Endothelial cell of umbilical vein (primary cell): ENCODE results near the gene ASB2. TPM values are rescaled to one million over a fixed set of nuclear protein-coding genes. Genes with fewer than 3 reads are reported as not detected.
A peak's percentile ranks its signal among the peaks of the same experiment; 100 is the strongest.

ENCODE experiments used
- BruUV-seq: library from RNA; stranded (reverse); fragments of 400-500 nt; replicated peaks from 2 replicates; lab custom pipeline; 2021; lab: Mats Ljungman, UMichigan
- CTCF ChIA-PET: fragments of 300-600, 350-600 bp; sonication (Branson Sonifier 250); formaldehyde crosslinking; loops from one replicate; lab custom pipeline; 2021; ENCODE audit warnings: antibody characterized with exemption, inconsistent platforms; lab: Charles Lee
- POLR2A ChIA-PET: fragments of 300-600, 350-600 bp; sonication (Branson Sonifier 250); formaldehyde crosslinking; loops from one replicate; lab custom pipeline; 2021; ENCODE audit warnings: antibody characterized with exemption, inconsistent platforms; lab: Charles Lee
- DNase-seq: peaks from one replicate; pipeline ENCODE4 v3.0.0-alpha.2; 2011; ENCODE audit warnings: low read depth, low spot score
- FAIRE-seq: peaks from 2 replicates; lab custom pipeline; 2011; peaks lifted over from hg19 to GRCh38; lab: Jason Lieb, UNC
- H2AFZ ChIP-seq: 2 replicates; pipeline ENCODE4 v1.6.0; 2012; ENCODE audit warnings: low read depth, low read length, control low read depth, inconsistent platforms
- H3K27ac ChIP-seq: 2 replicates; pipeline ENCODE4 v1.5.1; 2011; ENCODE audit warnings: low read depth, mild to moderate bottlenecking, control low read depth, low read length, moderate library complexity; ENCODE audit not compliant: insufficient read depth
- H3K27me3 ChIP-seq, 2 experiments: 2 replicates each; pipeline versions ENCODE4 v1.6.0 to v1.6.1; 2011; ENCODE audit warnings: low read length in 2 of 2, mixed read lengths in 1 of 2; ENCODE audit not compliant: control insufficient read depth in 2 of 2, insufficient read depth in 2 of 2
- H3K36me3 ChIP-seq, 2 experiments: 2 replicates in 1 of 2; 3 replicates in 1 of 2; pipeline ENCODE4 v1.5.1; 2011; ENCODE audit warnings: low read length in 2 of 2, mild to moderate bottlenecking in 1 of 2, moderate library complexity in 1 of 2; ENCODE audit not compliant: control insufficient read depth in 2 of 2, insufficient read depth in 2 of 2; ENCODE audit errors: extremely low read depth in 1 of 2
- H3K4me1 ChIP-seq: 3 replicates; pipeline ENCODE4 v1.5.1; 2011; ENCODE audit warnings: mild to moderate bottlenecking, low read length; ENCODE audit not compliant: control insufficient read depth, insufficient read depth; ENCODE audit errors: extremely low read depth
- H3K4me2 ChIP-seq: 2 replicates; pipeline ENCODE4 v1.6.1; 2011; ENCODE audit warnings: low read length, control low read depth, mixed read lengths; ENCODE audit not compliant: insufficient read depth
- H3K4me3 ChIP-seq, 3 experiments: fragments of 200-600 bp in 1 of 3; sonication (generic), shearing (Covaris generic) in 1 of 3; replicated peaks in 1 of 3; 2 replicates each; pipeline ENCODE4 v1.5.1; 2011 to 2016; ENCODE audit warnings: control low read depth in 3 of 3, low read length in 3 of 3, mild to moderate bottlenecking in 2 of 3, inconsistent platforms in 1 of 3, low read depth in 1 of 3, moderate library complexity in 1 of 3; ENCODE audit not compliant: insufficient read depth in 1 of 3
- H3K79me2 ChIP-seq: 2 replicates; pipeline ENCODE4 v1.6.0; 2012; ENCODE audit warnings: low read length, inconsistent platforms; ENCODE audit not compliant: control insufficient read depth, insufficient read depth
- H3K9ac ChIP-seq: replicated peaks from 2 replicates; pipeline ENCODE3; 2011; ENCODE audit warnings: low read length, control low read depth; ENCODE audit not compliant: insufficient read depth; ENCODE audit errors: extremely low read depth
- H3K9me1 ChIP-seq: replicated peaks from 3 replicates; pipeline ENCODE4 v1.6.0; 2011; ENCODE audit warnings: mild to moderate bottlenecking, low read length; ENCODE audit not compliant: control insufficient read depth, insufficient read depth; ENCODE audit errors: extremely low read depth
- H3K9me3 ChIP-seq: replicated peaks from 2 replicates; pipeline ENCODE4 v1.5.1; 2012; ENCODE audit warnings: low read length, inconsistent platforms; ENCODE audit not compliant: control insufficient read depth, insufficient read depth
- H4K20me1 ChIP-seq: replicated peaks from 2 replicates; pipeline ENCODE3; 2011; ENCODE audit warnings: mild to moderate bottlenecking, low read length; ENCODE audit not compliant: control insufficient read depth, insufficient read depth; ENCODE audit errors: extremely low read depth
- EZH2 ChIP-seq: IDR thresholded peaks from 2 replicates; pipeline ENCODE4 v1.6.1; 2012; ENCODE audit warnings: borderline replicate concordance, low read depth, mild to moderate bottlenecking, moderate library complexity, low read length, inconsistent platforms; ENCODE audit not compliant: severe bottlenecking
- FOS ChIP-seq: IDR thresholded peaks from 2 replicates; pipeline ENCODE4 v1.6.1; 2011; ENCODE audit warnings: mild to moderate bottlenecking, low read length, moderate library complexity, borderline replicate concordance; ENCODE audit not compliant: insufficient read depth
- JUN ChIP-seq: IDR thresholded peaks from 2 replicates; pipeline ENCODE4 v1.6.1; 2011; ENCODE audit warnings: borderline replicate concordance, low read depth; ENCODE audit not compliant: insufficient read length, insufficient read depth
- dilution Hi-C: fragments of 300-500 bp; cut with MboI; formaldehyde crosslinking; loops from one replicate; pipeline ENCODE4 v1.15.0; 2019; ENCODE audit warnings: low sequenced_read_pairs; ENCODE audit not compliant: extremely low pct_ligation_motif_present
- intact Hi-C: fragments of 100-400 bp; cut with micrococcal nuclease; formaldehyde crosslinking; loops from one replicate; pipeline ENCODE4 v1.10.0; 2022
- polyA plus RNA-seq, 4 experiments: library from polyadenylated mRNA; depleted of rRNA in 3 of 4; stranded (reverse) in 3 of 4; unstranded in 1 of 4; fragments of >200 nt; gene quantifications; 2 replicates each; pipeline versions ENCODE4 v1.2.1 to v1.2.3, GENCODE V29; 2011 to 2012; ENCODE audit warnings: missing spikeins in 1 of 4
- total RNA-seq: library from RNA; stranded (reverse); gene quantifications from 2 replicates; pipeline ENCODE4 v1.2.3, GENCODE V29; 2021
- TF ChIP-seq, protein P1 (sequence below), 2 donors: IDR thresholded peaks; 1 replicate in 1 of 2; 2 replicates in 1 of 2; pipeline ENCODE4 v1.5.1; 2011; ENCODE audit warnings: low read length in 2 of 2, mild to moderate bottlenecking in 2 of 2, moderate library complexity in 2 of 2, control low read depth in 1 of 2, inconsistent platforms in 1 of 2, low read depth in 1 of 2; ENCODE audit not compliant: insufficient read depth in 1 of 2; ENCODE audit errors: extremely low read depth in 1 of 2

Gene ASB2
- total and polyA plus RNA-seq, 2 donors (not counting 3 experiments of a cell fraction or from before 2014, with no cell fraction given), result not detected

- Histone ChIP-seq H2AFZ (no peak overlapping the region), H3K4me3 (no peak overlapping the region), H3K9me1 (no peaks in the 10 kb centered on the region), H3K9me3 (no peaks in the 10 kb centered on the region), H3K4me1 (no peaks in the 10 kb centered on the region), H3K9ac (no peak overlapping the region), H3K27ac (no peak overlapping the region), H3K27me3 (no peaks in the 10 kb centered on the region), H3K4me2 (no peak overlapping the region), H3K36me3 (no peaks in the 10 kb centered on the region), H3K79me2 (no peaks in the 10 kb centered on the region), H4K20me1 (no peaks in the 10 kb centered on the region)
- DNase-seq, result no peak
- ChIA-PET CTCF (interaction anchor here (1.2 to 12.5 kb wide), 2 partner anchors 66 to 77 kb away, joined by 3 to 368 read pairs; no protein-coding TSS in a partner anchor), POLR2A (no interaction called here)
- peak; percentile 37 for FAIRE-seq
- TF ChIP-seq JUN (no peak), FOS (no peak), EZH2 (no peak)
- TF ChIP-seq, protein P1, sequence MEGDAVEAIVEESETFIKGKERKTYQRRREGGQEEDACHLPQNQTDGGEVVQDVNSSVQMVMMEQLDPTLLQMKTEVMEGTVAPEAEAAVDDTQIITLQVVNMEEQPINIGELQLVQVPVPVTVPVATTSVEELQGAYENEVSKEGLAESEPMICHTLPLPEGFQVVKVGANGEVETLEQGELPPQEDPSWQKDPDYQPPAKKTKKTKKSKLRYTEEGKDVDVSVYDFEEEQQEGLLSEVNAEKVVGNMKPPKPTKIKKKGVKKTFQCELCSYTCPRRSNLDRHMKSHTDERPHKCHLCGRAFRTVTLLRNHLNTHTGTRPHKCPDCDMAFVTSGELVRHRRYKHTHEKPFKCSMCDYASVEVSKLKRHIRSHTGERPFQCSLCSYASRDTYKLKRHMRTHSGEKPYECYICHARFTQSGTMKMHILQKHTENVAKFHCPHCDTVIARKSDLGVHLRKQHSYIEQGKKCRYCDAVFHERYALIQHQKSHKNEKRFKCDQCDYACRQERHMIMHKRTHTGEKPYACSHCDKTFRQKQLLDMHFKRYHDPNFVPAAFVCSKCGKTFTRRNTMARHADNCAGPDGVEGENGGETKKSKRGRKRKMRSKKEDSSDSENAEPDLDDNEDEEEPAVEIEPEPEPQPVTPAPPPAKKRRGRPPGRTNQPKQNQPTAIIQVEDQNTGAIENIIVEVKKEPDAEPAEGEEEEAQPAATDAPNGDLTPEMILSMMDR (IDR thresholded peaks at IDR 0.05; ENCODE audit: extremely low read depth in 1 of 2, insufficient read depth in 1 of 2, low read depth in 1 of 2, low read length in 2 of 2), result peak; percentile 24 to 40
- dilution Hi-C loops (no loop called here), intact Hi-C loops (loop anchor here (10.0 kb wide), 1 partner anchor 351 kb away; no protein-coding TSS in a partner anchor)
- no TSS peak for BruUV-seq
These were observed 29.1 kb upstream of the ASB2 start for GRCh38 chr14:94005324-94006073.
